Coronary artery (tissue), 2 donors: ENCODE data around the gene NIFK.

Experiments
- DNase-seq: peaks from one replicate; pipeline ENCODE4 v3.0.0-alpha.2; 2017; ENCODE audit warnings: low spot score
- H3K27ac ChIP-seq, 2 donors: fragments of 200-600 bp; sonication (generic); one replicate each; pipeline ENCODE4 v1.5.1; 2016 to 2019
- H3K4me3 ChIP-seq: fragments of 200-600 bp; sonication (generic); 2 replicates; pipeline ENCODE4 v1.5.1; 2016; ENCODE audit warnings: mild to moderate bottlenecking, moderate library complexity
- TF ChIP-seq, protein P1 (sequence below): fragments of 200-600 bp; sonication (generic); IDR thresholded peaks from one replicate; pipeline ENCODE4 v1.5.1; 2019; ENCODE audit warnings: antibody characterized with exemption

Gene NIFK

DNA sequence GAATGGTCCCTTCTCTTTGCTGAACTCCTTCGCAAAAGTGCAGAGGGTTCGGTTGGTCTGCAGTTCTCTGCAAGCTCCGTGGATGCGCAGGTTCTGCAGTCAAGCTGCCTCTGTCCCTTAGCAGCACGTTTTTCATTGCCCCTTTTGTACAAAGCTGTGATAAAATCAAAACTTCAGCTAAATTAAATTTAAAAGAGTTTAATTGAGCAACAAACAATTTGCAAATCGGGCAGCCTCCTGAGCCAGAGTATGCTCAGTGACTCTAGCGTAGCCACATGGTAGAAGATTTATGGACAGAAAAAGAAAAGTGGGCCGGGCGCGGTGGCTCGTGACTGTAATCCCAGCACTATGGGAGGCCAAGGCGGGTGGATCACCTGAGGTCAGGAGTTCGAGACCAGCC lies 37.6 kb upstream of the NIFK start:
- H3K4me3 ChIP-seq, result no peak overlapping the region
- TF ChIP-seq, protein P1, sequence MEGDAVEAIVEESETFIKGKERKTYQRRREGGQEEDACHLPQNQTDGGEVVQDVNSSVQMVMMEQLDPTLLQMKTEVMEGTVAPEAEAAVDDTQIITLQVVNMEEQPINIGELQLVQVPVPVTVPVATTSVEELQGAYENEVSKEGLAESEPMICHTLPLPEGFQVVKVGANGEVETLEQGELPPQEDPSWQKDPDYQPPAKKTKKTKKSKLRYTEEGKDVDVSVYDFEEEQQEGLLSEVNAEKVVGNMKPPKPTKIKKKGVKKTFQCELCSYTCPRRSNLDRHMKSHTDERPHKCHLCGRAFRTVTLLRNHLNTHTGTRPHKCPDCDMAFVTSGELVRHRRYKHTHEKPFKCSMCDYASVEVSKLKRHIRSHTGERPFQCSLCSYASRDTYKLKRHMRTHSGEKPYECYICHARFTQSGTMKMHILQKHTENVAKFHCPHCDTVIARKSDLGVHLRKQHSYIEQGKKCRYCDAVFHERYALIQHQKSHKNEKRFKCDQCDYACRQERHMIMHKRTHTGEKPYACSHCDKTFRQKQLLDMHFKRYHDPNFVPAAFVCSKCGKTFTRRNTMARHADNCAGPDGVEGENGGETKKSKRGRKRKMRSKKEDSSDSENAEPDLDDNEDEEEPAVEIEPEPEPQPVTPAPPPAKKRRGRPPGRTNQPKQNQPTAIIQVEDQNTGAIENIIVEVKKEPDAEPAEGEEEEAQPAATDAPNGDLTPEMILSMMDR, result no peak
- DNase-seq, result no peak
- no peak overlapping the region for H3K27ac ChIP-seq

DNA sequence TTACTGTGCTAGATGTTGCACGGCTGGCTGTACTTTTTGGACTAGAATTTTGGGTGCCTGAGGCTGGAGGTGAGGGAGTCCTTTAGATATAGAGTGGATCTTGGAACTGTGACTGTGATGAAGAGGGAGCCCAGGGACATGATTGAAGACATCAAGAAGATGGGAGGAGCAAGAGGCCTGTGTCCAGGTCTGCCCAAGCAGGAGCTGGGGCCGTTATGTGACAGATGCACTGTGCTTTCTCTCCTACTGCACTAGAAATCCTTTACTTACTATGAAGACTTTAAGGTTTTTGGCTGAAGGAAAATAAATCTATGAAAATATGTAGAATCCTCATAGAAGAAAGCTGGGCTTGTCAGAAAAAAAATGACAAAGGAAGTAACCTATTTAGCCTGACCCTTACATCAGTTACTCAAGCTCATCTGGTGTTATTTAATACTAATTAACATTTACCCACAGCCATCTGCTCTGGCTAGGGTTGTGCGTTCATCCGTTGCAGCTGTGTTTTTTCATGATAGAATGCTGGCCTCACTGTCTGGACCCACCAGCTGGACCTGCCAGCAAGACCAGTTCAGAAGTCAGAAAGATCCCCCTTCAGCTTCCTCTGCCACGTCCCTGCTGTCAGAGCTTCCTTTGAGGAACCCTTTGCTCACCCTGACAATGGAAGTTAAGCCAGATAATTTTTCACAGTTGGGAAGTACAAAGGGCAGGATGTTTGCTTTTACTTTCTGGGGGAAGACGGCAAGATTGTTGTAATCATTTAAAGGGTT lies 35.5 kb upstream of the NIFK start:
- no peak overlapping the region for H3K27ac ChIP-seq
- no peak overlapping the region for H3K4me3 ChIP-seq
- no peak for DNase-seq
- TF ChIP-seq, protein P1, result no peak

DNA sequence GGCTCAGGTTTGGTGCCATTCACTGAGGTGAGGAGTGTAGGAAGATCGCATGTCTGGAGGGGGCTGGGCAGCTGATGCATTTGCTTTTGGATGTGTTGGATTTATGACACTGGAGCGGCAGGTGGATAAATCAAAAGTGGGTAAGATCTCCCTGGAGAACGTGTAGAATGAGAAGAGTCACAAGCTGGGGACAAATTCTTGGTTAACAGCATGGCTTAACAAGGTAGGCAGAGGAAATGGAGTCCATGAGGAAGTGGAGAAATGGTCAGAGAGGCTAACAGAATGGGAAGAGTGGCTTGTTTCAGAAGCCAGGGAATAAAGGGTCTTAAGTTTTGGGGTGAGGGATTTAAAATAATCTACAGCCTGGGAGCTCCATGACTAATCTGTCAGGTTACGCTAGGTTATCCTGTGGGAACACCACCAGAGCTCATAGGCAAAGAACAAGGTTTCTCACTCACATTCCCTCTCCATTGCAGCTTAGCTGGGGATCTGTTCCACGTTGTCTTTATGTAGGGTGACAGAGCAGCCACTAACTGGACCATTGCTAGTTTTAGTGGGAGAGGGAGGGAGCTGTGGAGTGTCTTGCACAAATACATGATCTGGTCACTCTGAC lies 31.6 kb upstream of the NIFK start:
- Histone ChIP-seq H3K27ac (no peak overlapping the region), H3K4me3 (no peak overlapping the region)
- DNase-seq, result no peak
- TF ChIP-seq, protein P1, result no peak

DNA sequence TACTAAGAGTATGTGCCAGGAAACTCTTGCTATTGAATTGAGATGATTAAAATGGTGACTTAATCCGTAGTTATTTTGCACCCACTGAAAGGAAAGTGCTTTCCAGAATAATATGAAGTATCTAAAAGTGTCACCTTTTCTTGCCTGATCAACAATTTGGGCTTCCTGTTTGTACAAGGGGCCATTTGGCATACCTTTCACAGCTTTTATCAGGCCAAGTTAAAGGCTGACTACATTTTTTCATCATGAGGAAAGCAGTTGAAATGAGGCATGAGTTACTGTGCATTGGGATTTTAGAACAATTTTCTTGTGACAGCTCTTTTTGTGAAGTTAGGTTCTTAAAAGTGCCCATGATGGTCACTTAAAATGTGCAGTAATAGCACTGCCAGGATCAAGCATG lies 29.9 kb upstream of the NIFK start:
- H3K27ac ChIP-seq, result no peak overlapping the region

DNA sequence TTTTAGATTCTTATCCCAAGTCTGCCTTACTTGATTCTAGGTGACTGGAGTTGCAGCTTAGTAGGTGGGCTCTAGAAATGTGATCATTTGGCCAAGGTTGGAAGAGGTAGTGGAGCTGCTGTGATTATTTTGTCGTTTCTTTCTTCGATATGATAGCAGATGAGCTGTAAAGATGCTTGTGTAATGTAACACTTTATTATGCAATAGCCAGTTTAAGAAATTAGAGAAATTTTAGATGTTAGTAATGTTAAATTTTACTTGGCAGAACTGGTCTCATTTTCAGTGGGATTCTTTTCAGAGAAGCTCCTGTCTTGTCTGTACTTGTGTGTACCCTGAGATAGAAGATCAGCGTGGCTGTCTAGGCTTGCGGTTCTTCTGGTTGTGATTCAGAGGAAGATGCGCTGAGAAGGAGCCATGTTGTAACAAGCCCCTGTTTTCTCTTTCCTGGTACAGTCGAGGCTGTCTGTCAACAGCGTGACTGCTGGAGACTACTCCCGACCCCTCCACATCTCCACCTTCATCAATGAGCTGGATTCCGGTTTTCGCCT lies 28.1 kb upstream of the NIFK start:
- DNase-seq, result no peak
- H3K27ac ChIP-seq, result no peak overlapping the region
- TF ChIP-seq, protein P1, result no peak
- no peak overlapping the region for H3K4me3 ChIP-seq

More for the DNA sequence above, 29.9 kb upstream of the NIFK start:
- TF ChIP-seq, protein P1, result no peak
- no peak overlapping the region for H3K4me3 ChIP-seq
- no peak for DNase-seq

DNA sequence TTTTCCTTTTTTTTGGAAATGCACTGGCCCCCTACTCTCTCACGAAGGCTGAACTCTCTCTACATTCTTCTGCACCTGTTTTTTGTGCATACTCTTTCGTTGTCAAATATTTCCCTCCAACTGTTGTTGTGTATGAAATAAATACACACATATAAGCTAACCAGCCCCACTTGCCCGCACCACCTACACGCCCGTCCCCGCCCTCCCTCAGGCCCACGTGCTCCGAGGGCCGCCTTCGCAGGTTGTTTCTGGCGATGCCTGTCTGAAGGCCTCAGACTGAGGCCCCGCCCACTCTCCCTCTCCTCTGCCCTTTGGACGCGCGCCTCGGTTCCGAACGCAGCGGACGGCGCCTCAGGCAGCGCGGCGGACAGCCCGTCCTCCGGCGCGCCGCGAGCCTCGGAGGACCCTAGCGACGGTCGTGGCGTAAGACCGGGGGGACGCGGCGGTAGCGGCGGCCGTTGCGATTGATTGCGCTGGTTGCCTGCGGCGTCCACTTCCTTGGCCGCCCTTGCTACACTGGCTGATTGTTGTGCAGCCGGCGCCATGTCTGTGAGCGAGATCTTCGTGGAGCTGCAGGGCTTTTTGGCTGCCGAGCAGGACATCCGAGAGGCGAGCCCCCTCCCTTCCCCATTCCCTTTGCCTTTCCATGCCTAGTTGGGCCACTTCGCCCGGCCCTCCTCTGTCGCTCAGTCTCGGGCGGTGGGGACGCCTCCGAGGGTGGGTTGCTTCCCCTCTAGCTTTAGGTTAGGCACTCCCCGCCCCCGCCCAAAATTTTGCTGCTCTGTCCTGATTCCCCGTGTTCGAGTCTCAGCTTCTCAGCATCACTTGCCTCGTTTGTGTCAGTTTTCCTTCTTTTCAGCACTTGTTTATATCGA lies 18.8 kb upstream of the NIFK start, which contains the start of gene TSN:
TSN (plus strand) TSS at position 415 of the 875 bp plus-strand sequence; CDS start at position 544, 129 bp downstream.
- TF ChIP-seq, protein P1, result no peak
- DNase-seq, result peak; percentile 97
- H3K27ac ChIP-seq, result peak within 1 kb of the TSS; percentile 24 to 79
- H3K4me3 ChIP-seq, result peak within 1 kb of the TSS; percentile 89
